NCI-H146 treated with DMSO at 0.1 percent for 48 hours (cell line): ENCODE measurements around the gene FGF14.

Experiments used
- DNase-seq: peaks from one replicate; lab custom pipeline; 2025; ENCODE audit not compliant: unreplicated experiment; lab: John Stamatoyannopoulos, UW

Gene FGF14

DNA sequence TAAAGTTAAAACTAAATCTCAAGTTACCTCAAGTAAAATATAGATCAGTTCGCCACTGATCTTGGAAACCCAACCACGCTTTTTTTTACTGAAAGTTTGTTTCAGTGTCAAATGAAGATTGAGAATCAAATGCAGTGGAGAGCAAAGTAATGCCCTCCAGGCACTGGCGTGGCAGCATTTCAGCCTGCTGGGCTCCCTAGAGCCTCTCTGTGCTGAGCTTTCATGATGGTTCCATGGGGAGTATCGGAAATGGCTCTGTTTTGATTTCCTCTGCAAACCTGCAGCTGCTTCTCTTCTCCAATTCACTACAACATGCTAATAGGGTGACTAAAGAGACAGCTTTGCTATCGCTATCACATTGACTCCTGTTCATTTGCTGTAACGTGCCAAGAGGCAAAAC, 141.6 kb downstream of the FGF14 start:
- DNase-seq: no peak

DNA sequence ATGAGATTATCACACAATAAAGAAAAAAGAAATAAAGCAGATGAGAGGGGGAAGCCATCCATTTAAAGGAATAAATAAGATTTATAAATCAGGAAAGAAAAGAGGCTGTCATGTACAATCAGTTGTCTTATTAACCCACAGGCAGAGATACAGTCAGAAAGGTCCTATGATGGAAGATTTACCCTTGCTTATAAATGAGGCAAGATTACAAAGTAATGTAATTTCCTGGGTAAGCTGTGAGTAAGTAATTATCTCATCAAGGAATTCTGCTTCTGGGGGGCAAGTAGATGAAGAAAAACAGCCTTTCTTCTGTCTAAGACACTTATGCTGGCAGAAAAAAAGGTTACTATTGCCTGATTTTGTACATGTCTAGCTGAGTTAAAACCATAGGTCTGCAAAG, 146.4 kb downstream of the FGF14 start:
- DNase-seq: no peak

GRCh38 chr13:102251817-102252216, 150.0 kb downstream of the FGF14 start:
- DNase-seq: no peak

DNA sequence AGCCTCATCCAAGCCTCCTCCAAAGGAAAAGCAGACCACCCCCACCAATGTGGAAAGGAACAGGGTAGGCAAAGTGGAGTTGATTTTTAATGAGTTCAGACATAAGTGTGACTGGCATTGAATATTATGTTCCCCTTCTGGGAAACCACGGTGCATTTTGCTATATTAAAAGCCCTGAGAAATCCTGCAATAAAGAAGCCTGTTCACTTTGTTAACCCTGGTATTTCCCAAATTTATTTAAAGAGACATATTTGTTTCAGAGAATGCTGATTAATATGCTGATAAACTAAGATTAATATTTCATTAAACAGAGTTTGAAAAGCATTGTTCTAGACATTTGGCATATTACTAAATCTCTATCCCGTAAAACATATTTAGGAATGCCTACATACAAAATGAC, 151.4 kb downstream of the FGF14 start:
- DNase-seq: no peak

DNA sequence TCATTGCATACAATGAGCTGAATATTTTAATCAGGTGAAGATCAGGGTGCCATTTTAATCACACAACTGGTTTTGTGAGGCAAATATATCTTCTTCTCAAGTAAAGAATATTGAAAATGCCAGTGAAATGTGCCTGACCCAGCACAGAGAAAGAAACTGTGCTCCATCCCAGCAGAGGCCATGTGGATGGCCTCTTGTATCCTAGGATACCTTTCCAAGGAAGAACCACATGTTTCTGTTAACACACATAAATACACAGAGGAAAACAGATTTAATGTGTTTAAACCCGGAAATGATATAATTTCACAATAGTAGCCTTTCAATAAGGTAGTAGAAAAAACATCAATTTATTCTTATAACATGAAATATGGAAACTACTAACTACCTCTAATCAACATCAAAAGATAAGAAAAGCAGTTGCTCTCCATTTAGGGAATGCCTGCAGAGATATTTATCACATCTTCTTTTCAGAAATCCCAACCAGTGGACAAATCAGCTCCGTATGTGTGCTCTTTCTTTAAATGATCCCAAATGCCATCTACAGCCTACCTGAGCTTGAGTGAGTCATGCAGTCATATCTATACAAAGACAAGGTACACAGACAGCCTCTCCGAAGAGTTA, 157.1 kb downstream of the FGF14 start:
- no peak for DNase-seq

GRCh38 chr13:102240110-102240509, 161.7 kb downstream of the FGF14 start:
- DNase-seq: no peak

GRCh38 chr13:102237230-102237629, 164.6 kb downstream of the FGF14 start:
- DNase-seq: no peak

DNA sequence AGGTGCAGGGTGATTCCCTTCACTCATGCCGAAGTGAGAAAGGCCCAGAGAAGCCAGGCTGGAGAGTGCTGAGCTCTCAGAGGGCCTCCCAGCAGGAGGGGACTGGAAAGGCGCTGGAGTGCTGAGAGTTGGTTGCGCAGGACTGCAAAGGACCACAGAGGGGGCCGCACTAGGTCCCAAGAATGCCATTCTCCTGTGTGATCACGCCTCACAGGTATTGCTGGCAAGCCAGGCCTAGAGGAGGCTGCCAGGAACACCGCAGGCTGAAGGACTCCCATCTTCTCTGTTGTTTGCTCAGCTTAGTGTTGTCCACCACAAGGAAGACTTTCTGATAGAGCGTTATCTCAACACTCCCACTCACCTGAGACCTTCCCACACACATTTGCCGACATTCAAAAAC, 165.0 kb downstream of the FGF14 start:
- DNase-seq: no peak

DNA sequence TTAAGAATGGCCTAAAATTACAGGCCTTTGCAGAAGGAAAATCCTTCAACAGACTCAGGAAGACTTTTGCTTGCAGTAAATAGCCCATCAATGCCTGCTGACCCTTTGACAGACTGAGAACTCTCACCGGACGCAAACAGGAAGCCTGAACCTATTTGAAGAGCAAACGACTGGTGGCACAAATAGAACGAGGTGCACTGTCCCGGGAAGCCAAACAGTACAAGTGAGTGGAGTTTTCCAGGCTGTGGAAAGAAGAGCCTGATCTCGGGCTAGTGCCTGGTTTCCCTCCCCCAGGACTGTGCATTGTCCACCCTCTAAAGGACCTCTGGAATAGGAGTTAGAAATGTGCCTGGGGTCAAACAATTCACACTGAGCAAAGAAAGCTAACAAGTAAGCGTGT, 165.5 kb downstream of the FGF14 start:
- DNase-seq: no peak

GRCh38 chr13:102235689-102236088, 166.2 kb downstream of the FGF14 start:
- DNase-seq: no peak

- DNase-seq: no peak
These were observed 167.2 kb downstream of the FGF14 start for GRCh38 chr13:102234618-102235017.

GRCh38 chr13:102233566-102234208, 168.2 kb downstream of the FGF14 start:
- no peak for DNase-seq

DNA sequence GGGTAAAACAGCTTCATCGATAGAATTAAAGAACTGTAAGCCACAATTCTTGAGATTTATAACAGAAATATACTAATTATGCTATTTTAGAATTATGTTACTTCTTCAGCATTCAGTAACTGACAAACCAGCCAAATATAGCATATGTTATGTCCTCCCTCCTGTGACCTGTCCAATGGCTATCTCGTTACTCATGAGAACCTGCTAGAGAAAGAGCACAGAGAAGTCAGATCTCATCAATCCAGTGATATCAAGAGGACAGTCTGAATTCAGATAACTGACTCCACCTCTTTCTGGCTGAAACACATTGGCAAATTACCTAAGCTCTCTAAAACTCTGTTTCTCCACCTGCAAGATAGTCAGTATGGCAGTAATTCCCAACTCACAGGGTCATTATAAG, 170.4 kb downstream of the FGF14 start:
- no peak for DNase-seq

GRCh38 chr13:102227741-102228140, 174.1 kb downstream of the FGF14 start:
- DNase-seq: no peak

- DNase-seq: no peak
These were observed 175.3 kb downstream of the FGF14 start for GRCh38 chr13:102226591-102226990.

GRCh38 chr13:102225892-102226291, 176.0 kb downstream of the FGF14 start:
- no peak for DNase-seq

GRCh38 chr13:102220681-102221228, 181.1 kb downstream of the FGF14 start:
- no peak for DNase-seq

DNA sequence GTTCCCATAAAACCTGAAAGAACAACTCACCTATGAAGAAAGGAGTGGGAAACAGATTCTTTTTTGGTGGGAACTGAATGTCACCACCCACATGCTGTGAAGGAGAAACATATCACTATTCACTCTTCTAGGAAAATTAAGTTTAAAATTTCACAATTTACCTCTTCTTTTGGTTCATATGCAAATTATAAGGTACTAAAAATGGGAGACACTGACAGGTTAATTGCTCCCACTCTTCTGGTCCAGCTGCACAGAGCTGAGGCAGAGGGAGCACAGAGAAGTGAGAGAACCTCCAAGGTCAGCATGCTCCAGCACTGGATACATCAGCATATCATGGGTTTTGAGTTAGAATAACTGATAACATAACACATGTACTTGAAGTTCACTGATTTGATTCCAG, 186.9 kb downstream of the FGF14 start:
- no peak for DNase-seq

- DNase-seq: no peak
These were observed 189.1 kb downstream of the FGF14 start for GRCh38 chr13:102212729-102213128.

DNA sequence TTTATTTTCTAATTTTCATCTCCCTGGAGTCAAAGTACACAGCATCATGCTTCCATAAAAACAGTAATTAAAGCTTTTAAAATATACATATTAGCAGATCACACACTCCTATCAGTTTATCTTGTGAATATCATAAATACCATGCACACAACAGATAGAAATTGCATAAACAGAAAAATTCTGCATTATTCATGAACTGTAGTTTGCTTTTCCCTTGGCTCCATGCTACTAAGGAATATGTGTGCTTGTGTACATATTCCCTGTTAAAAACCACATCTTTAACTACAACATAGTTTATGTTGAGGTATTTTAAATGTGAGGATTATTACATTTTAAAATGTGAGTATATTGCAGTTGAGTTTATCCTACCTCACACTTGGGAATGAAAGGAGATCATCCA, 193.5 kb downstream of the FGF14 start:
- no peak for DNase-seq

- DNase-seq: no peak
These were observed 194.0 kb downstream of the FGF14 start for GRCh38 chr13:102207680-102208342.

DNA sequence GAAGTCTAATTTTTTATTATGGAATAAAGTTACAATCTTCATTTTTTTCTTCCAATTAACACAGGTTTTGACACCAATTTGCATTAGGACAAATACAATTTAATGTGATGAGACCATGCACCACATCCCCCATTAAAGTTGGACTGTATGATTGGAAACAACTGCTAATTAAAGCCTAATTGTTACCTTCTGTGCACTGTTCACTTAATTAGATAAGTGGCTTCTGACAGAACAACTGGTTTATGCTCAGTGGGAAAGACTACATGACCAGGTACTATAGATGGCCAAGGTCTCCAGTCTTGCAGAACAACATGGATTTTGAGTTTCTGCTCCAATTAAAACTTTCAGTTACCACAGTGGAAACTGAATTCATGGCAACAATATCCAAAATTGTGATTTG, 198.1 kb downstream of the FGF14 start:
- no peak for DNase-seq
